HAP-1 (cell line): ENCODE data around the gene PGAM2.

Source experiments
- DNase-seq, 2 experiments: peaks; one replicate each; pipeline ENCODE4 v3.0.0-alpha.2; 2016 to 2020; ENCODE audit warnings: low spot score in 2 of 2
- H3K27me3 ChIP-seq: fragments of 250-450 bp; sonication (Bioruptor Pico); 2 replicates; pipeline ENCODE4 v1.5.1; 2020; ENCODE audit warnings: low read depth, mild to moderate bottlenecking, moderate library complexity
- H3K36me3 ChIP-seq: fragments of 250-450 bp; sonication (Bioruptor Pico); replicated peaks from 2 replicates; pipeline ENCODE4 v1.5.1; 2020; ENCODE audit warnings: mild to moderate bottlenecking
- H3K4me1 ChIP-seq: fragments of 250-450 bp; sonication (Bioruptor Pico); 2 replicates; pipeline ENCODE4 v1.5.1; 2020; ENCODE audit warnings: mild to moderate bottlenecking
- H3K4me3 ChIP-seq: fragments of 250-450 bp; sonication (Bioruptor Pico); 2 replicates; pipeline ENCODE4 v1.5.1; 2020; ENCODE audit warnings: mild to moderate bottlenecking, moderate library complexity
- H3K9me3 ChIP-seq: fragments of 250-450 bp; sonication (Bioruptor Pico); 2 replicates; pipeline ENCODE4 v1.5.1; 2020; ENCODE audit warnings: mild to moderate bottlenecking, moderate library complexity
- in situ Hi-C: fragments of 300-500 bp; cut with MboI; formaldehyde crosslinking; loops from 3 replicates; pipeline ENCODE4 v1.14.3; 2020; ENCODE audit warnings: low sequenced_read_pairs, inconsistent platforms, mixed read lengths

The PGAM2 gene

GRCh38 chr7:44082541-44083207 lies 17.3 kb upstream of the PGAM2 start:
- Histone ChIP-seq H3K36me3 (peaks cover 32% of the 10 kb centered on the region), H3K4me3 (peak overlapping the region; percentile 83), H3K9me3 (no peaks in the 10 kb centered on the region), H3K27me3 (no peaks in the 10 kb centered on the region), H3K4me1 (peaks cover 8% of the 10 kb centered on the region)
- DNase-seq: peak; percentile 96 to 98
- in situ Hi-C loops: no loop called here

- no peak for DNase-seq
- in situ Hi-C loops: no loop called here
- no peaks in the 10 kb centered on the region for H3K9me3 ChIP-seq
- H3K36me3 ChIP-seq: peaks cover 43% of the 10 kb centered on the region
- no peaks in the 10 kb centered on the region for H3K27me3 ChIP-seq
- H3K4me1 ChIP-seq: peaks cover 8% of the 10 kb centered on the region
- H3K4me3 ChIP-seq: peak overlapping the region; percentile 83
Measured at GRCh38 chr7:44081266-44081748, 15.9 kb upstream of the PGAM2 start.

- Histone ChIP-seq H3K4me1 (peaks cover 8% of the 10 kb centered on the region), H3K27me3 (no peaks in the 10 kb centered on the region), H3K36me3 (peaks cover 48% of the 10 kb centered on the region), H3K4me3 (peak overlapping the region; percentile 83; the same call in 1 of the 2 replicates), H3K9me3 (no peaks in the 10 kb centered on the region)
- in situ Hi-C loops: no loop called here
- DNase-seq: no peak
Measured at GRCh38 chr7:44080686-44081265, 15.4 kb upstream of the PGAM2 start.

GRCh38 chr7:44080118-44080517 lies 14.8 kb upstream of the PGAM2 start:
- peaks cover 8% of the 10 kb centered on the region for H3K4me1 ChIP-seq
- H3K4me3 ChIP-seq: no peak overlapping the region
- no peaks in the 10 kb centered on the region for H3K9me3 ChIP-seq
- no peak for DNase-seq
- in situ Hi-C loops: no loop called here
- H3K36me3 ChIP-seq: peaks cover 49% of the 10 kb centered on the region
- no peaks in the 10 kb centered on the region for H3K27me3 ChIP-seq

- Histone ChIP-seq H3K4me1 (peaks cover 8% of the 10 kb centered on the region), H3K9me3 (no peaks in the 10 kb centered on the region), H3K36me3 (peaks cover 49% of the 10 kb centered on the region), H3K27me3 (no peaks in the 10 kb centered on the region), H3K4me3 (no peak overlapping the region)
- in situ Hi-C loops: no loop called here
- DNase-seq: no peak
Measured at GRCh38 chr7:44079331-44080021, 14.1 kb upstream of the PGAM2 start.

- H3K27me3 ChIP-seq: no peaks in the 10 kb centered on the region
- in situ Hi-C loops: no loop called here
- no peaks in the 10 kb centered on the region for H3K9me3 ChIP-seq
- DNase-seq: no peak
- H3K4me3 ChIP-seq: no peak overlapping the region
- H3K4me1 ChIP-seq: peaks cover 8% of the 10 kb centered on the region
- peaks cover 58% of the 10 kb centered on the region for H3K36me3 ChIP-seq
Measured at GRCh38 chr7:44078521-44078920, 13.2 kb upstream of the PGAM2 start.

GRCh38 chr7:44077681-44078091 lies 12.3 kb upstream of the PGAM2 start:
- Histone ChIP-seq H3K27me3 (no peaks in the 10 kb centered on the region), H3K9me3 (no peaks in the 10 kb centered on the region), H3K36me3 (peaks cover 58% of the 10 kb centered on the region), H3K4me1 (peaks cover 2% of the 10 kb centered on the region; the same call in 1 of the 2 replicates), H3K4me3 (no peak overlapping the region)
- DNase-seq: no peak
- in situ Hi-C loops: no loop called here

- Histone ChIP-seq H3K4me1 (peaks cover 2% of the 10 kb centered on the region; the same call in 1 of the 2 replicates), H3K9me3 (no peaks in the 10 kb centered on the region), H3K4me3 (no peak overlapping the region), H3K27me3 (no peaks in the 10 kb centered on the region), H3K36me3 (peaks cover 58% of the 10 kb centered on the region)
- in situ Hi-C loops: no loop called here
- no peak for DNase-seq
Measured at GRCh38 chr7:44077061-44077460, 11.7 kb upstream of the PGAM2 start.

GRCh38 chr7:44076101-44076895 lies 10.9 kb upstream of the PGAM2 start:
- Histone ChIP-seq H3K4me3 (no peak overlapping the region), H3K27me3 (no peaks in the 10 kb centered on the region), H3K9me3 (no peaks in the 10 kb centered on the region), H3K36me3 (peaks cover 58% of the 10 kb centered on the region), H3K4me1 (peaks cover under 1% of the 10 kb centered on the region; the same call in 1 of the 2 replicates)
- no peak for DNase-seq
- in situ Hi-C loops: no loop called here

GRCh38 chr7:44075296-44076075 lies 10.1 kb upstream of the PGAM2 start:
- no peak for DNase-seq
- H3K27me3 ChIP-seq: no peaks in the 10 kb centered on the region
- no peaks in the 10 kb centered on the region for H3K4me1 ChIP-seq
- H3K9me3 ChIP-seq: no peaks in the 10 kb centered on the region
- in situ Hi-C loops: no loop called here
- H3K4me3 ChIP-seq: no peak overlapping the region
- peaks cover 52% of the 10 kb centered on the region for H3K36me3 ChIP-seq

- Histone ChIP-seq H3K27me3 (no peaks in the 10 kb centered on the region), H3K4me1 (no peaks in the 10 kb centered on the region), H3K36me3 (peaks cover 42% of the 10 kb centered on the region), H3K4me3 (no peak overlapping the region), H3K9me3 (no peaks in the 10 kb centered on the region)
- in situ Hi-C loops: no loop called here
- DNase-seq: no peak
Measured at GRCh38 chr7:44074349-44074695, 9.0 kb upstream of the PGAM2 start.

- peaks cover 37% of the 10 kb centered on the region for H3K36me3 ChIP-seq
- DNase-seq: no peak
- no peaks in the 10 kb centered on the region for H3K4me1 ChIP-seq
Measured at GRCh38 chr7:44073664-44074348, 8.4 kb upstream of the PGAM2 start.

More at GRCh38 chr7:44073664-44074348, 8.4 kb upstream of the PGAM2 start:
- Histone ChIP-seq H3K9me3 (no peaks in the 10 kb centered on the region), H3K4me3 (no peak overlapping the region), H3K27me3 (no peaks in the 10 kb centered on the region)
- in situ Hi-C loops: no loop called here
